GM23338 (cell line): ENCODE data around the gene NEIL3. TPM values are rescaled to one million over a fixed set of nuclear protein-coding genes. Genes with fewer than 3 reads are reported as not detected.
A peak's percentile ranks its signal among the peaks of the same experiment; 100 is the strongest.

Experiments used
- ATAC-seq: fragments of 200-7000 bp; cut with Tn5 transposase; 3 replicates; pipeline ENCODE4 v1.9.1; 2020
- DNase-seq: peaks from one replicate; pipeline ENCODE4 v3.0.0-alpha.2; 2015; ENCODE audit warnings: low spot score
- H2AFZ ChIP-seq: fragments of 200-600 bp; sonication (generic); 2 replicates; pipeline ENCODE4 v1.8.0; 2016; ENCODE audit warnings: antibody characterized with exemption, mild to moderate bottlenecking, moderate library complexity
- H3F3A ChIP-seq: fragments of 200-600 bp; sonication (generic); replicated peaks from 2 replicates; pipeline ENCODE4 v1.8.0; 2017; ENCODE audit warnings: antibody characterized with exemption, mixed run types, low read depth
- H3K27ac ChIP-seq: fragments of 200-600 bp; sonication (generic); 2 replicates; pipeline ENCODE4 v1.6.1; 2016; ENCODE audit warnings: low read depth
- H3K27me3 ChIP-seq: fragments of 200-600 bp; sonication (generic); 2 replicates; pipeline ENCODE4 v1.8.0; 2016; ENCODE audit warnings: mild to moderate bottlenecking, mixed run types, moderate library complexity; ENCODE audit not compliant: insufficient read depth
- H3K36me3 ChIP-seq: fragments of 200-600 bp; sonication (generic); 2 replicates; pipeline ENCODE4 v1.8.0; 2016; ENCODE audit warnings: mild to moderate bottlenecking; ENCODE audit not compliant: insufficient read depth
- H3K4me1 ChIP-seq: fragments of 200-600 bp; sonication (generic); 2 replicates; pipeline ENCODE4 v1.8.0; 2016; ENCODE audit warnings: mild to moderate bottlenecking, moderate library complexity; ENCODE audit not compliant: insufficient read depth
- H3K4me2 ChIP-seq: fragments of 200-600 bp; sonication (generic); 2 replicates; pipeline ENCODE4 v1.7.1; 2017; ENCODE audit warnings: mixed run types
- H3K4me3 ChIP-seq: fragments of 200-600 bp; sonication (generic); 2 replicates; pipeline ENCODE4 v1.6.1; 2016; ENCODE audit warnings: mixed run types
- H3K79me2 ChIP-seq: fragments of 200-600 bp; sonication (generic); replicated peaks from 2 replicates; pipeline ENCODE4 v1.8.0; 2017; ENCODE audit warnings: mild to moderate bottlenecking; ENCODE audit not compliant: insufficient read depth
- H3K9me2 ChIP-seq: fragments of 200-600 bp; sonication (generic); 2 replicates; pipeline ENCODE4 v1.8.0; 2017; ENCODE audit not compliant: insufficient read depth
- H4K20me1 ChIP-seq: fragments of 200-600 bp; sonication (generic); replicated peaks from 2 replicates; pipeline ENCODE4 v1.8.0; 2017; ENCODE audit warnings: mild to moderate bottlenecking; ENCODE audit not compliant: insufficient read depth
- H3K27ac Mint-ChIP-seq: 2 replicates; pipeline ENCODE4 v1.8.0; 2020; ENCODE audit warnings: inconsistent platforms, mild to moderate bottlenecking, moderate library complexity, mixed read lengths
- H3K27me3 Mint-ChIP-seq: 3 replicates; pipeline ENCODE4 v1.8.0; 2022; ENCODE audit warnings: low read depth, mild to moderate bottlenecking, moderate library complexity, mixed read lengths, inconsistent platforms; ENCODE audit not compliant: insufficient read depth, poor library complexity
- H3K36me3 Mint-ChIP-seq: 3 replicates; pipeline ENCODE4 v1.8.0; 2021; ENCODE audit warnings: low read depth, mild to moderate bottlenecking, inconsistent platforms, moderate library complexity, mixed read lengths
- H3K4me1 Mint-ChIP-seq: 3 replicates; pipeline ENCODE4 v1.8.0; 2020; ENCODE audit warnings: mild to moderate bottlenecking, inconsistent platforms, mixed read lengths
- H3K4me3 Mint-ChIP-seq: 3 replicates; pipeline ENCODE4 v1.8.0; 2021; ENCODE audit warnings: moderate library complexity, mild to moderate bottlenecking, inconsistent platforms, mixed read lengths
- H3K9me3 Mint-ChIP-seq: 3 replicates; pipeline ENCODE4 v1.8.0; 2020; ENCODE audit warnings: moderate library complexity, mild to moderate bottlenecking, inconsistent platforms, mixed read lengths
- CTCF ChIP-seq, 2 experiments: fragments of 200-600 bp in 1 of 2; sonication (generic) in 1 of 2; conservative IDR thresholded peaks; 2 replicates each; pipeline versions ENCODE4 v1.5.1 to v1.6.1; 2016 to 2017; ENCODE audit warnings: antibody characterized with exemption in 2 of 2, low read depth in 2 of 2, mild to moderate bottlenecking in 2 of 2, moderate library complexity in 1 of 2
- EZH2phosphoT487 ChIP-seq: fragments of 200-600 bp; sonication (generic); IDR thresholded peaks from one replicate; pipeline ENCODE4 v1.8.1; 2018; ENCODE audit warnings: antibody characterized with exemption; ENCODE audit not compliant: unreplicated experiment
- JUNB ChIP-seq: IDR thresholded peaks from one replicate; pipeline ENCODE4 v1.6.1; 2016; ENCODE audit warnings: antibody characterized with exemption; ENCODE audit not compliant: unreplicated experiment
- POLR2AphosphoS5 ChIP-seq: IDR thresholded peaks from 2 replicates; pipeline ENCODE4 v1.6.1; 2016; ENCODE audit warnings: antibody characterized with exemption, low read depth
- ZNF462 ChIP-seq: fragments of 250-450 bp; sonication (Bioruptor Pico); IDR thresholded peaks from 2 replicates; pipeline ENCODE4 v1.5.0; 2020; ENCODE audit warnings: mild to moderate bottlenecking, moderate library complexity
- polyA plus RNA-seq: library from polyadenylated mRNA; unstranded; fragments of >200 nt; fragmentation: Nextera tagmentation; extraction: Ambion mirVana; gene quantifications from 2 replicates; pipeline ENCODE4 v1.2.1, GENCODE V29; 2016
- total RNA-seq: library from RNA; depleted of rRNA; stranded (reverse); fragments of >200 nt; shearing (Covaris generic); gene quantifications from 2 replicates; pipeline ENCODE4 v1.2.3, GENCODE V29; 2014

NEIL3 gene
- total and polyA plus RNA-seq, 2 experiments from 2014 or later, result 11.8 to 15.4 TPM

DNA sequence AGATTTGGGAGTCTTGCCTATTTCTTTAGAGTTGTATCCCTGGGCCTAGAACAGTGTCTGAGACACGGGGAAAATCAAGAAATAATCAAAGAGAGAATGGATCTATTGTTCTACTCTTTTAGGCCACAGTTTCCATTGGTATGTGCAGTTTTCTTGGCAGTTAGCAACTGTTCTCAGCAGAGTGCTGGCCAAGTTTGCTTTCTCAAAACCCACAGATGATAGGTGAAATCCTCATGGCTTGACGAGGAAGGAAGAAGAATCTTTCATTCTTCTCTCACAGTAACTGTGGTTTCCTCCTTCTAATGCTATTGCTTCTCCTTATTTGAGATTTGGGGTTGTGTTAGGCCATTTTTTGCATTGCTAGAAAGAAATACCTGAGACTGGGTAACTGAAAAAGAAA is 90.4 kb downstream of the NEIL3 start (continued):
- TF ChIP-seq ZNF462 (CRISPR knock-in tag) (no peak), POLR2AphosphoS5 (no peak)

- H3K36me3 Mint-ChIP-seq, result no peaks in the 10 kb centered on the region; the same call in 2 of the 3 replicates
- H3K27ac Mint-ChIP-seq, result peak overlapping the region; percentile 77
- H4K20me1 ChIP-seq, result no peaks in the 10 kb centered on the region
- peak overlapping the region; percentile 73; the same call in 1 of the 2 replicates for H3K27ac ChIP-seq
- peaks cover 14% of the 10 kb centered on the region; the same call in 1 of the 2 replicates for H3K4me1 ChIP-seq
- no peak for DNase-seq
- no peaks in the 10 kb centered on the region for H3K27me3 ChIP-seq
- H3K27me3 Mint-ChIP-seq, result no peaks in the 10 kb centered on the region
- TF ChIP-seq JUNB (no peak), CTCF (conservative IDR thresholded peaks at IDR 0.05; ENCODE audit: low read depth in 2 of 2) (no peak), EZH2phosphoT487 (no peak)
- no peaks in the 10 kb centered on the region for H3F3A ChIP-seq
- no peak overlapping the region for H3K4me3 Mint-ChIP-seq
- H3K9me3 Mint-ChIP-seq, result no peaks in the 10 kb centered on the region; the same call in 2 of the 3 replicates
- H3K36me3 ChIP-seq, result no peaks in the 10 kb centered on the region
- peaks cover 17% of the 10 kb centered on the region for H3K4me1 Mint-ChIP-seq
- peak overlapping the region; percentile 34; the same call in 1 of the 2 replicates for H3K4me2 ChIP-seq
- H3K9me2 ChIP-seq, result no peaks in the 10 kb centered on the region
- no peaks in the 10 kb centered on the region for H3K79me2 ChIP-seq
- no peak overlapping the region for H3K4me3 ChIP-seq
- peak; percentile 37; the same call in 2 of the 3 replicates for ATAC-seq
- peak overlapping the region; percentile 87 for H2AFZ ChIP-seq
Observed at GRCh38 chr4:177401658-177402273, 92.1 kb downstream of the NEIL3 start.
